ENCODE measurements around the gene CHEK1.
"Not testable (repeated sequence)": the region's sequence is repeated elsewhere in the genome, so short reads cannot be mapped to it uniquely, and the experiment has no call there.

Gene CHEK1

DNA sequence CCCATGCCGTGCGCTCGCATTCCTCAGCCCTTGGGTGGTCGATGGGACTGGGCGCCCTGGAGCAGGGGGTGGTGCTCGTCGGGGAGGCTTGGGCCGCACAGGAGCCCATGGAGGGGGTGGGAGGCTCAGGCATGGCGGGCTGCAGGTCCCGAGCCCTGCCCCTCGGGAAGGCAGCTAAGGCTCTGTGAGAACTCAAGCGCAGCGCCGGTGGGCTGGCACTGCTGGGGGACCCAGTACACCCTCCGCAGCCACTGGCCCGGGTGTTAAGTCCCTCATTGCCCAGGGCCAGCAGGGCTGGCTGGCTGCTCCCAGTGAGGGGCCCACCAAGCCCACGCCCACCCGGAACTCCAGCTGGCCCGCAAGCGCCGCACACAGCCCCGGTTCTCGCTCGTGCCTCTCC lies 79.7 kb downstream of the CHEK1 start:
- not testable (repeated sequence) for H3K9me3 ChIP-seq (ENCODE audit: control insufficient read depth, insufficient read depth, low read length); H3K4me1 ChIP-seq (ENCODE audit: control insufficient read depth, insufficient read depth, low read length); H3K9ac ChIP-seq (ENCODE audit: low read depth, low read length)

DNA sequence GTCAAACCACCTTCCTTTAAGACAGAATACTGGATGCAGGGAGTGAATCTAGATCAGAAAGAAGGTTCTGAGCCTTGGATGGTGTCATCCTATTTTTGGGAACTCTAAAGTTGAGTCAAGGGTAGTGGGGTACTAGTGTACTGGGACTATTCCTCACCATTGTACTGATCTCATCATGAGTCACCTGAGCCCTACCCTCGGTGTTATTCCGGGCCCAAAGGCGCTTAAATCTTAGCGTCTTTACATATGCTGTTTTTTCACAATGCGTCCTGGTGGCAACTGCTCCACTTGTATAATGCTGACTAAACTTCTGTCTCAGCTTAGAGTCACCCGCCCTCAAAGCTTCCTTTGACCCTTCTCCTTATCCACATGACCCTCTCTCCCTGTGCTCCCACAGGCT lies 95.8 kb downstream of the CHEK1 start:
- Histone ChIP-seq H3K36me3 (ENCODE audit: control insufficient read depth, insufficient read depth, low read length) (no peaks in the 10 kb centered on the region), H3K9me3 (ENCODE audit: control insufficient read depth, insufficient read depth, low read length) (no peaks in the 10 kb centered on the region), H3K4me3 (ENCODE audit: low read depth, low read length) (no peak overlapping the region), H3K4me1 (ENCODE audit: control insufficient read depth, insufficient read depth, low read length) (no peaks in the 10 kb centered on the region), H3K27me3 (ENCODE audit: control insufficient read depth, insufficient read depth, low read length) (no peaks in the 10 kb centered on the region), H3K9ac (ENCODE audit: low read depth, low read length) (no peak overlapping the region)

More for the DNA sequence above, 79.7 kb downstream of the CHEK1 start:
- H3K27me3 ChIP-seq (ENCODE audit: control insufficient read depth, insufficient read depth, low read length); H3K4me3 ChIP-seq (ENCODE audit: low read depth, low read length); H3K36me3 ChIP-seq (ENCODE audit: control insufficient read depth, insufficient read depth, low read length): not testable (repeated sequence)

DNA sequence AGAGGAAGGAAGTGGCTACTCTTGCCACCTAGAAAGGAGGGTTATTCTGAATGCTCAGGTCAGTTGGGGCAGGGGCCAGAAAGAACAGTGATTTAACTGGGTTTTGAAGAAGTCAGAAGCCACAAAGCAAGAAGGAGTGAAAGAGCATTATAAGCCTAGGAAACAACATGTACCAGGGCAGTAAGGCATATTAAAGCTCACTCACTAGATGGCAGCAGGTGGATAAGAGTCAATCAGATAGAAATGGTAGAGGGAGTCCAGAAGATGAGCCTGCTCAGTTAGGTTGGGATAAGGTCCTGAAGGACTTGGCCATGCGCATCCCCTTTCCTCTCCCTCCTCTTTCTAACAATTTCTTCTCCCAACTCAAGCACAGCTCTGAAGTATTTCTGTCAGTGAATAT lies 99.2 kb downstream of the CHEK1 start:
- no peaks in the 10 kb centered on the region for H3K4me1 ChIP-seq (ENCODE audit: control insufficient read depth, insufficient read depth, low read length)
- no peak overlapping the region for H3K4me3 ChIP-seq (ENCODE audit: low read depth, low read length)
- no peaks in the 10 kb centered on the region for H3K27me3 ChIP-seq (ENCODE audit: control insufficient read depth, insufficient read depth, low read length)
- H3K36me3 ChIP-seq (ENCODE audit: control insufficient read depth, insufficient read depth, low read length): no peaks in the 10 kb centered on the region
- no peak overlapping the region for H3K9ac ChIP-seq (ENCODE audit: low read depth, low read length)
- H3K9me3 ChIP-seq (ENCODE audit: control insufficient read depth, insufficient read depth, low read length): no peaks in the 10 kb centered on the region

Data from iPS-15b (cell line).